HG02798 (cell line): ENCODE results near the gene LAPTM4A.
A peak's percentile ranks its signal among the peaks of the same experiment; 100 is the strongest.
"Not testable (repeated sequence)": the region's sequence is repeated elsewhere in the genome, so short reads cannot be mapped to it uniquely, and the experiment has no call there.

Experiments used
- ATAC-seq: cut with Tn5 transposase; IDR thresholded peaks from one replicate; pipeline ENCODE4 v1.9.1; 2021; ENCODE audit warnings: mild to moderate bottlenecking; ENCODE audit not compliant: unreplicated experiment, poor library complexity

The LAPTM4A gene

GRCh38 chr2:20052861-20053281, 1.4 kb upstream of the LAPTM4A start:
- no peak for ATAC-seq

GRCh38 chr2:20052229-20052851, 912 bp upstream of the LAPTM4A start:
- ATAC-seq, result no peak

GRCh38 chr2:20050646-20051531, 539 bp downstream of the LAPTM4A start:
- peak; percentile 22 for ATAC-seq

GRCh38 chr2:20050104-20050645, 1.3 kb downstream of the LAPTM4A start:
- peak; percentile 20 for ATAC-seq

GRCh38 chr2:20049637-20050036, 1.8 kb downstream of the LAPTM4A start:
- ATAC-seq, result no peak

GRCh38 chr2:20048488-20049448, 2.7 kb downstream of the LAPTM4A start:
- no peak for ATAC-seq

GRCh38 chr2:20045712-20046292, 5.6 kb downstream of the LAPTM4A start:
- ATAC-seq, result not testable (repeated sequence)

- ATAC-seq, result no peak
Observed at GRCh38 chr2:20044778-20045177, 6.7 kb downstream of the LAPTM4A start.

- no peak for ATAC-seq
Observed at GRCh38 chr2:20042531-20042930, 8.9 kb downstream of the LAPTM4A start.

- ATAC-seq, result no peak
Observed at GRCh38 chr2:20040489-20041172, 10.8 kb downstream of the LAPTM4A start.

- no peak for ATAC-seq
Observed at GRCh38 chr2:20037660-20038059, 13.8 kb downstream of the LAPTM4A start.

GRCh38 chr2:20035955-20036666, 15.3 kb downstream of the LAPTM4A start:
- ATAC-seq, result no peak

- no peak for ATAC-seq
Observed at GRCh38 chr2:20034821-20035220, 16.6 kb downstream of the LAPTM4A start.

- ATAC-seq, result no peak
Observed at GRCh38 chr2:20034218-20034617, 17.2 kb downstream of the LAPTM4A start.

GRCh38 chr2:20033322-20033721, 18.1 kb downstream of the LAPTM4A start:
- no peak for ATAC-seq

GRCh38 chr2:20030224-20030623, 21.2 kb downstream of the LAPTM4A start:
- ATAC-seq, result no peak

- no peak for ATAC-seq
Observed at GRCh38 chr2:20027705-20028434, 23.6 kb downstream of the LAPTM4A start.

- ATAC-seq, result no peak
Observed at GRCh38 chr2:20027260-20027677, 24.2 kb downstream of the LAPTM4A start.
